Glomerular endothelial cell (primary cell): ENCODE data around the gene LEFTY2. TPM values are rescaled to one million over a fixed set of nuclear protein-coding genes. Genes with fewer than 3 reads are reported as not detected.
"Not testable (repeated sequence)": the region's sequence is repeated elsewhere in the genome, so short reads cannot be mapped to it uniquely, and the experiment has no call there.

Source experiments
- DNase-seq: peaks from one replicate; pipeline ENCODE4 v3.0.0-alpha.2; 2011; ENCODE audit warnings: low read depth, low spot score; ENCODE audit errors: extremely low read depth
- total RNA-seq: library from RNA; depleted of rRNA; stranded (reverse); fragments of >200 nt; gene quantifications from 2 replicates; pipeline ENCODE4 v1.2.3, GENCODE V29; 2015

LEFTY2 gene
- total RNA-seq, 1 donor from 2014 or later: not detected

DNA sequence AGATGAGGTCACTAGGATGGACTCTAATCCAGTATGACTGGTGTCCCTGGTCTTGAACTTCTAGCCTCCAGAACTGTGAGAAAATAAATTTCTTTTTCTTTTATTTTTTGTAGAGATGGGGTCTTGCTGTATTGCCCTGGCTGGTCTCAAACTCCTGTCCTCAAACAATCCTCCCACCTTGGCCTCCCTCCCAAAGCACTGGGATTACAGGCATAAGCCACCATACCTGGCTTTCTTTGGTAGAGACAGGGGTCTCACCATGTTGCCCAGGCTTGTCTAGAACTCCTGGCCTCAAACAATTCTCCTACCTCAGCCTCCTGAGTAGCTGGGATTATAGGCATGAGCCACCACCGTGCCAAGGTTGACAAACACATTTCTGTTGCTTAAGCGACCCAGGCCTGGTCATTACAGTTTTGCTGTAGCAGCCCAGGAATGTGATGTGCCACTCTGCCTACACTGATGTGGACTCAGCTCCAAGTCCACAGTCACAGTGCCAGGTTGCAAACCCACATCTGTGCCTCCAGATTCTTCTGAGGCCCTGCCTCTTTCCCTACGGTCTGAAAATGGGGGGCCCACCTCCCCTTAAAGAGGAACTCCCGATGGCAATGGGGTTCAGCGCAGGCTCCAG is 32.9 kb downstream of the LEFTY2 start:
- DNase-seq: no peak

DNA sequence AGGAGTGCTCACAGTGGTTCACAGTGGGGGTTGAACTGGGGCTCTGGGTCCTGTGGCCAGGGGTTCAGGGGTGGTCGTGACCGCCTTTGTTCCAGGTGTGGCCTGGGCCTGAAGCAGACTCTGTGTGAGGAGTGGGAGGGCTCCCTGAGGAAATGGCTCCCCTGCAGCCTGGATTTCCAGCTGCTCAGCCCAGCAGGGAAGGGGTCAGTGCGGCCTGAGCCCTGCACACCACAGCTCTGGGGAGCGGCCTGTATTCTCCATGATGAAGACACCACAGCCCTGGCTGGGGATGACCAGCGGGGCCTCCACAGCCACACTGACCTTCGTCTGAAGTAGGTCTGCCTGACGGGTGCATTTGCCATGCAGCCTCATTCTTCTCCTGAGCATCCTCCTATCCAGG is 33.7 kb downstream of the LEFTY2 start:
- no peak for DNase-seq

DNA sequence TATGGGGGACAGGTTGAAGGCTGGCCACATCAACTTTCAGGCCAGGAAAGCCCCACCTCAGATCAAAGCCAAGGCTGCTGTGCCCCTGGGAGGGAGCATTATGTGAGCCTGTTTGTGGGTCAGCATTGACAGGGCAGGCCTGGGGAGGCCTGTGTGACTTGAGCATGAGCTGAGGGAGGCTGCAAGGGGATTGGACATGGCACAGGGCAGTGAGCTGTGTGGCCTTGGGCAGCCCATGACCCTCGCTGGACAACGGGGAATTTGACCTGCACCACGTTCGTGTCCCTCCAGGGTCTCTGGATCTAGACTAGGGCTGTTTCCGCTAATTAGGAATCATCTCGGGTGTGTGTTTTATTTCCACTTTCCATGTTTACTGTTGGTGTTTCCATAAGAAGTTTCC is 34.6 kb downstream of the LEFTY2 start:
- DNase-seq: no peak

DNA sequence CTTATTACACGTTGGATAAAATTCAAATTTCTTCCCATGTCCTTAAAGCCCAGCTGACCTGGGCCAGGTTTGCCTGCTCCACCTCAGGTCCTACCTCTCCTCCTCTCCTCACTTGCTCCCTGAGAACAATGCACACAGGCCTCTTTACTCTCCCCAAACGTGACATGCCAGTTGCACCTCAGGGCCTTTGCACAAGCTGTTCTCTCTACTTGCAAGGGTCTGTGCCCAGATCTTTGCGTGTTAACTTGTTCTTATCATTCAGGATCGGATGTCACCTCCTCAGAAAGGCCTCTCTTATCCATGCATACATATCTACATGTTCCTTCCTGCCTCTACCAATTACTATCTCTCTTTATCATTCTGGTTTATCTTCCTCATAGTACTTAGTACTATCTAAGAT is 37.4 kb downstream of the LEFTY2 start:
- no peak for DNase-seq

DNA sequence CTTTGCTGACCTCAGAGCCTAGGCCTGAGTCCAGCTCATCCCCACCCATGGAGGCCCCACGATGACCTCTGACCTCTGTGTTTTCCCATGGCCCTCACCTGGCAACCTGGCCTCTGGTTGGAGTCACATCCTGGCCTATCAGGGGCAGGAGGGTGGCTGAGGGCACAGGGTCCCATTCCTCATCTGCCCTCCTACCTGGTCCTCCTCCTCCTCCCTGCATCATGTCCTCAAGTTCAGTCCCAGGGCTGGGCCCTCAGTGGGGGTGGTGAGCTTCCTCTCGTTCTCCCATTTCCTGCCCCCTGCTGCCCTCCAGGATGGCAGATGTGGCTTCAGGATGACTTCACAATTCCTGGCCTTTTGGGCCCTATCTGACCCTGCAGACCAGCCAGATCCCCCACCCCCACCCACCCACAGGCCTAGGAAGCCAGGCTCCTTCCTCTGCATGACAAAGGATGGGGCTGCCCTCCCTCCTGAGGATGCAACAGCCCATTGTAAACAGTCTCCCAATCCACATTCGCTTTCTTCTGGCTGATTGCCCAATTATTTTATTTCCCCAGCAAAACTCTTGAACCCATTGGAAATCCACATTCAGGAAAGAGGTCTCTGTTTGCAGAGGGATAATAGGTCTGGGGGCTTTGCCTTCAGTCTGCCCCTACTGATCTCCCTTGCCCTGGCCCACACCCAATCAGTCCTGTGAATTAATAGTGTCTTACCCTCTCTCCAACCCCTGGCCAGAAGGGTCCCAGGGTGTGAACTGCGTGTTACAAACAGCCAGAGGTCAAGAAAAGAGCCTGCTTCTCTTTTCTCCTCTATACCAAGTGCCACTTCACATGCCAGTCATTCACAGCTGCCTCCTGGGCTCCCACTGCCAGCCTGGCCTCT is 41.7 kb downstream of the LEFTY2 start:
- no peak for DNase-seq

DNA sequence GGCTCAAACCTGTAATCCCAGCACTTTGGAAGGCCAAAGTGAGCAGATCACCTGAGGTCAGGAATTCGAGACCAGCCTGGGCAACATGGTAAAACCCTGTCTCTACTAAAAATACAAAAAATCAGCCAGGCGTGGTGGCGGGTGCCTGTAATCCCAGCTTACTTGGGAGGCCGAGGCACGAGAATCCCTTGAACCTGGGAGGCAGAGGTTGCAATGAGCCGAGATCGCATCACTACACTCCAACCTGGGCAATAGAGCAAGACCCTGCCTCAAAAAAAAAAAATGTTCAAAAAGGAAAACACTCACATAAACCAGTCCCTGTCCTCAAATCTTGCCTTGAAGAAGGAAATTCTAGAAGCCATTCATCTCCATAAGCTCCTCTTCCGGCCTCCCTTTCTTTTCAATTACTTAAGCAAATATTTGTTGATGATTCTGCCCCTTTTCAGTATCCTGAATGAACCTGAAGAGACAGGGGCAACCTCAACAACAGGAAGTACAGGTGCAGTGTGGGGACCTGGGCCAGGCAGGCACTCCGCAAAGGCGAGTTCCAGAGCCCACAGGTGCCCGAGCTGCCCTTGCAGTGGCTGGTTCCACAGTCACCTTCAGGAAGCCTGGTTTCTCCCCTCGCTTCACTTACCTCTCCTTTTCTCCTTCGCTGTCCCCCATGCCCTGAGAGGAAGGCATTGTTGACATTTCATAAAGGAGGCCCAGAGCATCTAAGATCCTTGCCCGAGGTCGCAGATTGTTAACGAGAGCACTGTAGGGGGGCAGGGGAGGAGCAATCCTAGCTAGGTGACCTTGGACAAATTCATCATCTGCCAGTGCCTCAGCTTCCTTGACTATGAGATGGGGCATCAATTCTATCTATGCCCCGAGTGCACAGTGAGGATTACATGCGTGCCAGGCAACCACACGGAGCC is 43.2 kb downstream of the LEFTY2 start:
- no peak for DNase-seq

DNA sequence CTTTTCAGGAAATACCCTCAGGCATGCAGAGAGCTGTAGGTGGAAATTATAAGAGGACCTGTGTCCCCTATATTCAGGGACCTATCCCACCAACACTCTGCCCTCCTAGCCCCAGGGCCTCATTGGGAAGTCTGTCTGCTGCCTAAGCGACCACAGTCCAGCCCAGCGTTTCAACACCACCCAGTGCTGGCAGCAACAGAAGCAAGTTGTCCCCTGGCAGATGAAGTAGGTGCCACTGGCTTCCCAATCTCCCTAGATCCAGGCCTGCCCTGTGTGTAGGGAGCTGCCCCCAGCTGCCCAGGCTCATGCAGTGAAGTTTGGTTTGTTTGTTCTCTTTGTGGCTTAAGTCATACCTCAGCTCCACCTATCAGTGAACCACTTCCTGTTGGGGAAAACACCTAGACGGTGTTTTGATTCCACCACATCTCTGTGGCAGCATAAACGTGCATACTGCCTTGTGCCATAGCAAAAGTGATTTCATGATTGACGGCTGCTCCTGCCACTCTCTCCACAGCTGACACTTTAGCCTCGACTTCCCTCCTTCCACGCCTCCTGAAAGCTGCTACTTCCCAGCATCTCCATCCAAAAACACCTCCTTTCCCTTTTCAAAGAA is 44.0 kb downstream of the LEFTY2 start:
- DNase-seq: no peak

DNA sequence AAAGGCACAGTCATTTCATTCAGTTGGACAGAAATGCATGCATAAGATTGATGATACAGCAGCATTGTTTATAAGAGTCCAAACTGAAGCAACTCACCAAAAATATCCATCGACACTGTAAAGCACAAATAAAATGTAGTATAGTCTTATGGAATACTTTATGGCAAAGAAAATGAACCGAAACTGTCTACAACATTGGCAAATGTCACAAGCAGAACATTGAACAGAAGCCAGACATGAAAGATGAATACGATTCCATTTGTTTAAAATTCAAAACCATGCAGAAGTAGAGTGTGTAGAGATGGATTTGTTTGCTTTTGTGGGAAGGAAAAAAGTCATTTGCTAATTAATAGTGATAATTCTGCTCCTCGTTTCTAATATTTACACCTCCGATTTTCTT is 44.5 kb downstream of the LEFTY2 start:
- DNase-seq: no peak

DNA sequence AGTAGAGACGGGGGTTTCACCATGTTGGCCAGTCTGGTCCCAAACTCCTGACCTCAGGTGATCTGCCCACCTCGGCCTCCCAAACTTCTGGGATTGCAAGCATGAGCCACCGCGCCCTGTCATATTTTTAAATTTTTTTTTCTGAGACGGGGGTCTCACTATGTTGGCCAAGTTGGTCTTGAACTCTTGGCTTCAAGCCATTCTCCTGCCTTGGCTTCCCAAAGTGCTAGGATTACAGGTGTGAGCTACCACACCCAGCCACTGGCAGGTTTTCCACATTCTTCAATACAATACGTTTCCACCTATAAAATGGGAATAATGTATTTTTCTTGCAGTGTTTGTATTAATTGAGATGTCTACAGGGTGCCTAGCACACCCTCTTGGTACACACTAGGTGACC is 48.7 kb downstream of the LEFTY2 start:
- DNase-seq: no peak

DNA sequence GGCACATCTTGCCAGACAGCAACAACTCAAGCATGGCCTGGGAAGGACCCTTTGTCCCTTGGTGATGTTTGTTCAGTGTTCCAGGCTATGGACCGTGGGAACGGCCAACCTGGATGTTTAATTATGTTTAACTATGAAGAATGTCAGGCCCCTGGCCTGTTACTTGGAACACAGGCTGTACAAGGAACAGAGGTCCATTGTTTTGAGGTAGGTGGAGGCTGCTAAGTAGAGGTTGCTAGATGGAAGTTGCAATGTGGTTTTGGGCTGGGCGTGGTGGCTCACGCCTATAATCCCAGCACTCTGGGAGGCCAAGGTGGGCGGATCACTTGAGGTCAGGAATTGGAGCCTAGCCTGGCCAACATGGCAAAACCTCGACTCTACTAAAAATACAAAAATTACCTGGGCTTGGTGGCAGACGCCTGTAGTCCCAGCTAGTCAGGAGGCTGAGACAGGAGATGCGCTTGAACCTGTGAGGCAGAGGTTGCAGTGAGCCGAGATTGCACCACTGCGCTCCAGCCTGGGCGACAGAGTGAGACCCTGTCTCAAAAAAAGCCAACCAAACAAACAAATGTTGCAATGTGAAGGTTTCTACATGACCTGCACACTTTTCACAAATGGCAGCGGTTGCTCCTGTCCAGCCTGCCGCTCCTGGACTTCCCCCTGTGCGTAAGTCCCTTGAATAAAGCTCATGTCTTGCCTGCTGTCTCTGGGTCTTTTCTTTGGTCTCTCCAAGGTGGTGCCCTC is 49.6 kb downstream of the LEFTY2 start:
- no peak for DNase-seq

DNA sequence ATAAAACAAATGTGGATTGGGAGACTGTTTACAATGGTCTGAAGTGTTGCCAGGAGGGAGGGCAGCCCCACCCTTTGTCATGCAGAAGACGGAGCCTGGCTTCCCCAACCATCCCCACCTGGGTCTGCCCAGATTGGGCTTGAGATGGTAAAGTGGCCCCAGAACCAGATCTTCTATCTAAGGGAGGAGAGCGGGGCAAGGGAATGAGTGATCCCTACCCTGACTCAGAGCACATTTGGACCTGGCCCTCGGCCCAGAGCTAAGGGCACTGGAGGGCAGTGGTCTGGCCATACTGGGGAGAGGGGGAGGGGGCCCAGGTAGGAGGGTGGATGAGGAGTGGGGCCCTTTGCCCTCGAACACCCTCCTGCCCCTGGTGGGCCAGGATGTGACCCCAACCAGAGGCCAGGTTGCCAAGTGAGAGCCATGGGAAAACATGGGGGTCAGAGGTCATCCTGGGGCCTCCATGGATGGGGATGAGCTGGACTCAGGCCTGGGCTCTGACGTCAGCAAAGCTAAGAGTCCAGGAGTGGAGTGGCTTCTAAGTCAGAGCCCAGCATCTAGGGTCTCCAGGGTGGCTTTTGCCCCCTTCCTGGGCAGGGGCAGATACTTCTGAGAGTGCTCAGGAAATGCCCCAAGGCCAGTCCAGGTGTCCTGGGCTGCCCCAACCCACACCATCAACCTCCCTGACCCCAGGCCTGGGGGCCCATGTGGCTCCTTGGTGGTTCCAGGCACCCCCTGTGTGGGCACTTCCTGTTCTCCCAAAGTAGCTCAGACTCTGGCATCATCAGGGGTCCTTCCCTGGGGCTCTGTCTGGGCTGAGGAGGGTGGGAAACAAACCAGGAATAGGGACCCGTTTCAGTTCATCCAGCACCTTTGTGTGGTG is 50.4 kb downstream of the LEFTY2 start:
- DNase-seq: no peak

DNA sequence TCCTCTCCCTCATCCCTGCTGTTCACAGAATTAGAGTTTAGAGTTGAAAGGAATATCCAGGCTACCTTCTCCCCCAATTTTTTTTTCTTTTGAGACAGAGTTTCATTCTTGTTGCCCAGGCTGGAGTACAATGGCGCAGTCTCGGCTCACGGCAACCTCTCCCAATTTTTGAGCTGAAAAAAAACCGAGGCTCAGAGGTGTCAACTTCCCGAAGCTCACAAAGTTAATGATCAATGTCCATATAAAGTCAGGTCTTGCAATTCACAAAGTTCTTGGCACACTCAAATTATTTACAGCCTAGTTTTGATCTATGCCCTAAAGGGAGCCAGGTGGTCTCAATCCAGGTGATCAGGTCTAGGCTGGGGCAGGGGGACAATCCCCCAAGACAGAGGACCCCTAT is 51.3 kb downstream of the LEFTY2 start:
- DNase-seq: no peak

DNA sequence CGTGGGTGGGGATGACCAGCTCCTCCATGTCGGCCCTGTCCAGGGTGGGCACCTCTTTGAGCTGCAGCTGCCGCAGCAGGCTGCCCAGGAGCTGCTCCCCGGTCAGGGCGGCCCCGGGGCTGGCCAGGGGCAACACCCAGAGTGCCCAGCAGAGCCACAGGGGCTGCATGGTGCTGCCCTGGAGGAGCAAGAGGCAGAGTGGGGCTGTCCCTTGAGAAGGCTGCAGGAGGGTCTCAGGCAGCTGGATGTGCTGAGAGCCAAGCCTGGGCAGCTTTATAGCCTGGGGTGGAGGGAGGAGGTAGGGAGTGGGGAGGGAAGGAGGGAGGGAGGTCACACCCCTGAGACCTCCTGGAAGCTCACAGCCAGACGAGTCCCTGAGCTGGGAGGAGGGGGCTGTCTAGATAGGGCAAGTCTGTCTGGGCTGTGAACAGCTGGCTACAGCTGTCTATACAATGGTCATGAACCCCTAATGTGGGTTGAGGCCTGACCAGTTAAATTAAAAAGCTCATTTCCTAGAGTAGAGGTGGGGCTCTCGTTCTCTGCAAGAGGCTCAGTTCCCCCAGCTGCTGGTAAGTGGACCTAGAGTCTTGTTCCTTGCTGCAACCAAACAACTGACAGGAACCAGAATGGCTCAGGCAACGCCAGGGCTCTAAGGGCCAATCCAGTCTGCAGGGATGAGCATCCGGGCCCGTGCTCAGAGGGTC is 52.0 kb downstream of the LEFTY2 start, which contains the start of gene LEFTY1:
TSS of gene LEFTY1 (minus strand) at position 249 of the 704 bp plus-strand sequence. CDS start at position 169, 80 bp downstream.
- DNase-seq: no peak

DNA sequence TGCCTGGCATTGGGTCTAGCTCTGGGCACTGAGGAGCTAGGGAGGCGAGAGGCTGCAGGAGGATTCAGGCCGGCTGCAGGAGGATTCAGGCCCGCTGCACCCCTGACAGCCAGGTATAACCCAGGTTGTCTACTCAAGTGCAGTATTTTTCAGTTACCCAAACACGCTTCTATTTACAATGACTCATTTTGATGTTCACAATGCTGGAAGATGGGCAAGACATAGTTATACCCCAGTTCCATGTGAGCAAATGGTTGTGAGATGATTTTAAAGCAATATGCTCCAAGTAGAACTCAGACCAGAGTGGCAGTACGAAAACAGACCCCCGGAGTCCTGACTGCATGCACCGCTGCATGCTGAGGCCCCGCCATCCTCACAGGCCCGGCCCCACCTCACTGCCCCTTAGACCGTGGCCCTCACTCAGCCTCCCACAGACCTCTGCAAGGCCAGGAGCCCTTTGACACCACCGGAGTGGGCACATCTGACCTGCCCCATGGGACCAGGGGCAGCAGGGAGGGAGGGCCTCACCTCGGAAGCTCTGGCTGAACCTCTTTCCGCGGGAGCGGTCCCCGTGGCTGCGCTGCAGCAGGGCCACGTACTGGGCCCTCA is 52.6 kb downstream of the LEFTY2 start:
- no peak for DNase-seq

DNA sequence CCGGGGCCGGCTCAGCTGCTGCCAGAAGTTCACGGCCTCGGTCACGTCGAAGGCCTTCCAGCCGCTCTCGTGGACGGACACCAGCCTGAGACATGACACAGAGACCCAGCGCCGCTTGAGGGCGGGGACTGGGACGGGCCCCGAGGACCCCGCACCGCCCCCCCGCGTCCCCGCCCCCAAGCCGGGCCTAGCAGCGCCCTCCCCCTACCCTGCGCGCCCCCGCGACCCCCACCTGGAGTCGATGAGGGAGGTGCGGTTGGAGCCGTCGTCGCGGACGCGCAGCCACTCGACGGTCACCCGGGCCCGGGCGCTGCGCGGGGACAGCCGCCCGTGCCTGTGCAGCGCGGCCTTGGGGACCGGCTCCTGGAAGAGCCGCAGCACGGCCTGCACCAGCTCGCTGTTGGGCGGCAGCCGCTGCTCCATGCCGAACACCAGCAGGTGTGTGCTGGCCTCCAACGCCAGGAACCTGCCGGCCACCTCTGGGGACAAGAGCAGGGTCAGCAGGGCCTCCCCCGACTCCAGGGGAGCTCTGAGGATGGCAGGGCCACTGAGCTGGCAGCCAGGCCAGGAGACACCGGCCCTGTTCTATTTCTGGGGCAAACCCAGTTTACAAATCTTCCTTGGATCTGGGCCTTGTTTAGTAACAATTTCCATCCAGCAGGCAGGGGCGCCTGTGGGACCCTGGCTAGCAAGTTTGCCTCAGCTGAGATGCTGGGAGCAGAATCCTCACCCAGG is 53.3 kb downstream of the LEFTY2 start:
- not testable (repeated sequence) for DNase-seq

DNA sequence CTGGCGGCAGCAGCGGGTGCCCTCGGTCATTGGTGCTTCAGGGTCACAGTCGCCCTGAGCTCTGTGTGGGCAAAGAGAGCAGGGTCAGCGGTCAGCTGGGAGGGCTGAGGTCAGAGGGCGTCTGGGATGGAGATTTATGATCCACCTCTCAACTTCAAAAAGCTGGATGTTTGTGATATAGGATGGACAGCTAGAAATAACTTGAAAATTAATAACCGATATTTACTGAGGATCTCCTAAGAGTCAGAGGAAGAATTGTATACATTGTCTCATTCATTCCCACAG is 54.0 kb downstream of the LEFTY2 start:
- no peak for DNase-seq
